Measurements from ENCODE around the gene RARRES1. TPM values are rescaled to one million over a fixed set of nuclear protein-coding genes. Genes with fewer than 3 reads are reported as not detected.

RARRES1 gene
- total RNA-seq, 1 donor from 2014 or later = 41.5 TPM

DNA sequence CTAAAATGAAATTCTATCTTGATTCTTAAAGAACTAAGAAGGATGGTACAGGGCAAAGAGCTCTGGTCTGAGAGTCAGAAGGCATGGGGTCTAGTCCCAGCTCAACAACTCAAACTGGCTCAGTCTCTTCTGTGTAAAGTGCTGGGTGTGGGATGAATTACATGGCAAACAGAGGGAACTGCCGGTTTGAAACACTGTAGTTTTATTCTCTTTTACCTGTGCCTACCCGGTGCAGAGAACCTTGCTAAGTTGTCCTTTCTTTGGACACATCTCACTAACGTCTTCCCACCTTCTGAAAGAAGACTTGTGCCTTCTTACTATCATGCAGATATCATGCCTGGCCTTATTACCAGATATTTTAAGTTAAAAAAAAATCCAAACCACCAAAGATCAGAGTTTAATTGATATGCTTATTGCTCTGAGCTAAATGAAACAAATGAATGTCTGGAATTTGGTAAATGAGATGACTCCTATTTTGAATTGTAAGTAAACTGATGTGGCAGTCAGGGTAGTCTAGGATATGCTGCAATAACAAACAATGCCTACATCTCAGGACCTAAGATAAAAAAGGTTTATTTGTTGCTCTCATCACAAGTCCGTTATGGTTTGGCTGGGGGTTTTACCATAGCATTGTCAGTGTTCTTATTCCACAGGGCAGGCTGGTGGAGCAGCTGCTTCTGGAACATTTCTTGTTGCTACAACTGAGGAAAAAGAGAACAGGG lies 12.5 kb upstream of the RARRES1 start:
- peaks cover 12% of the 10 kb centered on the region for H3K4me1 ChIP-seq
- TF ChIP-seq, protein P1, sequence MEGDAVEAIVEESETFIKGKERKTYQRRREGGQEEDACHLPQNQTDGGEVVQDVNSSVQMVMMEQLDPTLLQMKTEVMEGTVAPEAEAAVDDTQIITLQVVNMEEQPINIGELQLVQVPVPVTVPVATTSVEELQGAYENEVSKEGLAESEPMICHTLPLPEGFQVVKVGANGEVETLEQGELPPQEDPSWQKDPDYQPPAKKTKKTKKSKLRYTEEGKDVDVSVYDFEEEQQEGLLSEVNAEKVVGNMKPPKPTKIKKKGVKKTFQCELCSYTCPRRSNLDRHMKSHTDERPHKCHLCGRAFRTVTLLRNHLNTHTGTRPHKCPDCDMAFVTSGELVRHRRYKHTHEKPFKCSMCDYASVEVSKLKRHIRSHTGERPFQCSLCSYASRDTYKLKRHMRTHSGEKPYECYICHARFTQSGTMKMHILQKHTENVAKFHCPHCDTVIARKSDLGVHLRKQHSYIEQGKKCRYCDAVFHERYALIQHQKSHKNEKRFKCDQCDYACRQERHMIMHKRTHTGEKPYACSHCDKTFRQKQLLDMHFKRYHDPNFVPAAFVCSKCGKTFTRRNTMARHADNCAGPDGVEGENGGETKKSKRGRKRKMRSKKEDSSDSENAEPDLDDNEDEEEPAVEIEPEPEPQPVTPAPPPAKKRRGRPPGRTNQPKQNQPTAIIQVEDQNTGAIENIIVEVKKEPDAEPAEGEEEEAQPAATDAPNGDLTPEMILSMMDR (IDR thresholded peaks at IDR 0.05) = no peak
- H3K27ac ChIP-seq = no peak overlapping the region
- no peaks in the 10 kb centered on the region for H3K9me3 ChIP-seq
- intact Hi-C loops (cut with DNase I) = no loop called here
- no peak overlapping the region for H3K4me3 ChIP-seq
- no peaks in the 10 kb centered on the region for H3K27me3 ChIP-seq
- no peak for ATAC-seq
- no peaks in the 10 kb centered on the region for H3K36me3 ChIP-seq
- no peak for DNase-seq

DNA sequence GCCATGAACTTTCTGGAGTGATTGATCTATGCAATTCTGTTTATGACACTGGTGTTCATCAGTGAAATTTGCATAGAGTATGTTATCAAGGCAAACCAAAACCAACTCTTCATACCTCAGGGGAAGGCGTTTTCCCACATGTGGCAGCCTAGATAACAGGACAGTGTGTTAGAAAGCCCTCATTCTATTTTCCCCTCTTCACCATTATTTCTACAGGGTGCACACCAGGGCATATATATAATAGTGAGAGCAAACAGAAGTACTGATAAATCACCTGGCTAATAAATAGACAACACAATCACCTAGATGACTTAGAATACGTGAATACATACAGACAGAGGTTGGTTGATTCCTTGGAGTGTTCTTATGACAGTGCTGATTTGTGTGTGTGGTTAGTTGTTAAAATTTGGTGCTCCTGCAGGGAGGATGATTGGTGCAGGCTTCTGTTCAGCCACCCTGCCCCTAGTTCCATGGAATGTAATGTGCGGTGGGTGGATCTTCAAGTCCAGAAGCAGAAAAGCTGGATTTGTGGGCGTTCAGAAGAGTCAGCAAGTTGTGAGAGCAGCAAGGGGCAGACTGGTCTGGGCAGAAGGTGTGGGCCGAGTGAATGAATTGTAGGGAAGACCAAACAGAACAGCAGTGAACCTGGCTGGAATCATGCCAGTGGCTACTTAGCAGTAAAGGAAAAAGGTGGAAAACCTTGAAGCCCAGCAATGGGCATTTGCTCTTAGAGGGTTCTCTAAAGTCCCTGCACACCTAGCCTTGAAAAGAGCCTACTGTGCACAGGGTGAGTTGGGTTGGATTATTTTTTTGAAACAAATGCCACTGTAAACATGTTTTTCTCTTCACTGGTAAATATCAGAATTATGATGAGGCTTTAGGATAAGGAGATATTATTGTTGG lies 11.7 kb upstream of the RARRES1 start:
- no peaks in the 10 kb centered on the region for H3K27me3 ChIP-seq
- H3K4me1 ChIP-seq = peaks cover 13% of the 10 kb centered on the region
- no peaks in the 10 kb centered on the region for H3K9me3 ChIP-seq
- ATAC-seq (no peak), DNase-seq (no peak)
- TF ChIP-seq, protein P1 (IDR thresholded peaks at IDR 0.05) = no peak
- no peak overlapping the region for H3K27ac ChIP-seq
- H3K4me3 ChIP-seq = no peak overlapping the region
- intact Hi-C loops (cut with DNase I) = no loop called here
- H3K36me3 ChIP-seq = no peaks in the 10 kb centered on the region

DNA sequence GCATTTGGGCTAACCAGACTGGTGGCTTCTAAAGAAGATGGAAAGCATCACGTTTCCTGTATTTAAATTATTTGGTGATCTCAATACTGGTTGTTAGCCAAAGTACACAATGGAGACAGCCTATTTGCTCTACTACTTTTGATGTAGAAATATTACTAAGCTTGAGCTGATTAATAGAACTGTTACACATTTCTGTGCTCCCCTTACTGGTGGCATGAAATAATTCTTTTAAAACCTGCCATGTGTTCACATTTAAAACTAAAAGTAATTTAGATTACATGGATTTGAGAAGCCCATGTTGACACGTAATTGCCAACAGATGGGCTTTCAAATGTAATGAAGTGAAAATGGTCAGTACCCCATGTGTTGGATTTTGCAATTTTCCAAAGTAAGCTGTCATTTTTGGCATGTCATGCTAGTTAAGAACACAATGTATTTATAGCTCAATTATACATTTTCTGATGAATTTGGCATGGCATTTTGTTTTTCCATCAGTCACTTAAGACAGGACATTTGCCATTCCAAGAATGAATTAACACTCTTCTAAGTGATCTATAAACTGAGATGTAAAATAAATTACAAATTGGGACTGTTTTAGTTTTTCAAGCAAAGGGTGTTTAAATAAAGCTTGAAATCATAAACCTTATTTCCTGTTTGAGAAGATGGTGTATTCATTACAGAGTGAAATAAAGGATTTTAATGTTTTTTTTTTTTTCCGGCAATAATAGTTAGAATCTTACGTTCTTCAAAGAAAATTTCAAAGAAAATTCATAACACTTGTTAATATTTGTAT lies 10.8 kb upstream of the RARRES1 start:
- no peak for DNase-seq
- Histone ChIP-seq H3K9me3 (no peaks in the 10 kb centered on the region), H3K4me1 (peaks cover 7% of the 10 kb centered on the region), H3K4me3 (no peak overlapping the region), H3K27me3 (no peaks in the 10 kb centered on the region), H3K36me3 (no peaks in the 10 kb centered on the region), H3K27ac (no peak overlapping the region)
- intact Hi-C loops (cut with DNase I) = no loop called here
- TF ChIP-seq, protein P1 (IDR thresholded peaks at IDR 0.05) = no peak
- no peak for ATAC-seq

DNA sequence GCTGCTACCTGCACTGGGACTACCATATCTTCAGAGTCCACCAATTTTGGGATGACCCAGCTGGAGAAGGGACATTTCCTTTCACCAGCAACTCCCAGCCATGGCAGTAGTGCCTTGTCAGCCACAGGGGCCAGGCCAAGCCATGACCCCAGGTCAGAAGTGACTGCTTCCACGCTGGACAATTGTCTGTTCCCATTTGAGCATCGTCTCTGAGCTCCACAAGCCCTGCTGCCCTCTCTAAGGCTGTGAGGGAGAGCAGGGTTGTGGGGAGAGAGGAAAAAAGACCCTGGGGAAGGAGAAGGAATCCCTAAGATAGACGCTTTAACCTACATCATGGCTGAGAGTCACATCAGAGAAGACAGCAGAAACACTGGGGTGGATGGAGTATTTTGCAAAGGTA lies 7.4 kb upstream of the RARRES1 start:
- intact Hi-C loops (cut with DNase I) = no loop called here
- H3K36me3 ChIP-seq = no peaks in the 10 kb centered on the region
- ATAC-seq (no peak), DNase-seq (no peak)
- peaks cover 3% of the 10 kb centered on the region for H3K4me1 ChIP-seq
- H3K9me3 ChIP-seq = no peaks in the 10 kb centered on the region
- H3K4me3 ChIP-seq = no peak overlapping the region
- H3K27me3 ChIP-seq = no peaks in the 10 kb centered on the region
- H3K27ac ChIP-seq = no peak overlapping the region
- TF ChIP-seq, protein P1 (IDR thresholded peaks at IDR 0.05) = no peak

DNA sequence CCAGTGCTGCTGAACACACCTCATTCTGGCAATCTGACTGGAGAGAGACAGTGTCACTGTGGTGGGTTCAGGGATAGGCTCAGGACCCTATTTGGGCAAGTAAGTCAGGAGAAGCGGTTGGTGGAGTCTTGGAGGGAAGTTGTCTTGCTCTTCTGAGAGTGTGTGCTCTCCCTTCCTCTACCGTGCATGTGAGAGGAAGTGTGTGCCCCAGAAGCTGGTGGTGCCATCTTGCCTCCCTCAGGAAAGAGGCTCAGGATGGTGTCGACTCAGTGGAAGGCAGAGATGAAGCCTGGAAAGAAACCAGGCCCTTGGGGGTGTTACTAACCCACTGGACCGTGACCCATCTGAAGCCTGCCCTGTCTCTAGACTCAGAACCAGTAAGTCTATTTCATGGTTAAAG lies 6.8 kb upstream of the RARRES1 start:
- no peak overlapping the region for H3K27ac ChIP-seq

More for the DNA sequence above, 6.8 kb upstream of the RARRES1 start:
- H3K36me3 ChIP-seq = no peaks in the 10 kb centered on the region
- peaks cover 3% of the 10 kb centered on the region for H3K4me1 ChIP-seq
- ATAC-seq = no peak
- no peaks in the 10 kb centered on the region for H3K9me3 ChIP-seq
- intact Hi-C loops (cut with DNase I) = no loop called here
- TF ChIP-seq, protein P1 (IDR thresholded peaks at IDR 0.05) = no peak
- H3K27me3 ChIP-seq = no peaks in the 10 kb centered on the region
- DNase-seq = no peak
- no peak overlapping the region for H3K4me3 ChIP-seq

Measured in upper lobe of right lung (tissue), 1 donor.